Vagina (tissue), 2 donors: ENCODE results near the gene FBXL14. TPM values are rescaled to one million over a fixed set of nuclear protein-coding genes. Genes with fewer than 3 reads are reported as not detected.

Source experiments
- DNase-seq, 2 donors: peaks; one replicate each; pipeline ENCODE4 v3.0.0-alpha.2; 2017; ENCODE audit errors: extremely low spot score in 2 of 2
- H3K27ac ChIP-seq: fragments of 200-600 bp; sonication (generic); one replicate; pipeline ENCODE4 v1.5.1; 2019
- H3K27me3 ChIP-seq: fragments of 200-600 bp; sonication (generic); one replicate; pipeline ENCODE4 v1.5.1; 2019
- H3K36me3 ChIP-seq, 2 donors: fragments of 200-600 bp; sonication (generic); one replicate each; pipeline ENCODE4 v1.5.1; 2017 to 2019
- H3K4me1 ChIP-seq: fragments of 200-600 bp; sonication (generic); one replicate; pipeline ENCODE4 v1.5.1; 2019
- H3K4me3 ChIP-seq, 2 donors: fragments of 200-600 bp; sonication (generic); 1 replicate in 1 of 2; 2 replicates in 1 of 2; pipeline ENCODE4 v1.5.1; 2016 to 2019
- H3K9me3 ChIP-seq: fragments of 200-600 bp; sonication (generic); one replicate; pipeline ENCODE4 v1.5.1; 2019
- POLR2A ChIP-seq, 2 donors: fragments of 450-650 bp; IDR thresholded peaks; one replicate each; pipeline ENCODE4 v1.6.1; 2017; ENCODE audit warnings: antibody characterized with exemption in 2 of 2, mild to moderate bottlenecking in 2 of 2, moderate library complexity in 2 of 2
- POLR2AphosphoS5 ChIP-seq, 2 donors: sonication (generic); formaldehyde crosslinking; IDR thresholded peaks; one replicate each; pipeline ENCODE4 v1.9.0; 2017; ENCODE audit warnings: antibody characterized with exemption in 2 of 2, mild to moderate bottlenecking in 2 of 2, low read depth in 1 of 2; ENCODE audit not compliant: insufficient read depth in 1 of 2
- intact Hi-C: fragments of 100-400 bp; cut with DNase I; formaldehyde crosslinking; loops from one replicate; pipeline ENCODE4 v1.15.1; 2023
- total RNA-seq: library from RNA; depleted of rRNA; stranded (reverse); fragments of >200 nt; gene quantifications from one replicate; pipeline ENCODE4 v1.2.3, GENCODE V29; 2016
- TF ChIP-seq, protein P1 (sequence below), 3 experiments: fragments of 450-650 bp in 2 of 3; fragments of 200-600 bp in 1 of 3; sonication (generic) in 1 of 3; IDR thresholded peaks; one replicate each; pipeline ENCODE4 v1.5.1; 2017 to 2019; ENCODE audit warnings: antibody characterized with exemption in 3 of 3, mild to moderate bottlenecking in 2 of 3, moderate library complexity in 2 of 3

The FBXL14 gene
- total RNA-seq, 1 donor from 2014 or later: 15.2 TPM

DNA sequence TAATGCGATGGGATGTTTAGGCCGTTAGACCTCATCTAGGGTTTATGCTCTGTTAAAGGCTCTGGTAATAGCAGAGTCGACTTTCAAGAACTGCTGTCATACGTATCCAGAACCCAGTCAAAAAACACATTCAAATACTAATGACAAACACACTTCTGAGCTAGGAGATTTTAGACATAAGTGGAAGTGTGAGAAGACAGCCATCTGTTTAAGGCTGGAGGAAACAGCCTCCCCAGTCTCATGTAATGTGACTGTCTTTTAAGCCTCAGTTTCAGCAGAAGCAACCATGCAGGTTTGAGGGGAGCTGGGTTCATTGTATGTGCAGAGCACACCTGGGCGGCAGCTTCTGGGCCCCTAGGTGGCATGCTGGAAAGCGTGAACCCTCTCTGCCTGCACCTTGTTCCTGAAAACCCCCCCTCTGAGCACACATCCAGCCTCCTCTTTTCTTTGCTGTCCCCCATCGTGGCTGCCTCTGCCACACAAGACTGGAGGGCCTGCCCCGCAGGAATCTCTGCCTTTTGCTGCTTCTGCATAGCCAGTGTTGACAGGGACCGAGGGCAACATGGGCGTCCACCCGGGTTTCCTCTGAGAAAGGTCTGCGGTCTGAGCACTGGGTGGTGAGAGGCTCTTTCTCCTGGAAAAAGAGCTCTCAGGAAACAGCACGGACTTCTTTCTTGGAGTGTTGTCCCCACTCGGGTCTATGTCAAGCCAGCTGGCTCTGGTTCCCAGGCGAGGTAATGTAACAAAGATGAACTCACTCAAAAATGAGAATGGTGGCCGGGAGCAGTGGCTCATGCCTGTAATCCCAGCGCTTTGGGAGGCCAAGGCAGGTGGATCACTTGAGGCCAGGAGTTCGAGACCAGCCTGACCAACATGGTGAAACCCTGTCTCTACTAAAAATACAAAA lies 46.2 kb upstream of the FBXL14 start:
- H3K9me3 ChIP-seq: no peaks in the 10 kb centered on the region
- H3K27ac ChIP-seq: no peak overlapping the region
- intact Hi-C loops: no loop called here
- no peak overlapping the region for H3K4me3 ChIP-seq
- TF ChIP-seq, protein P1, sequence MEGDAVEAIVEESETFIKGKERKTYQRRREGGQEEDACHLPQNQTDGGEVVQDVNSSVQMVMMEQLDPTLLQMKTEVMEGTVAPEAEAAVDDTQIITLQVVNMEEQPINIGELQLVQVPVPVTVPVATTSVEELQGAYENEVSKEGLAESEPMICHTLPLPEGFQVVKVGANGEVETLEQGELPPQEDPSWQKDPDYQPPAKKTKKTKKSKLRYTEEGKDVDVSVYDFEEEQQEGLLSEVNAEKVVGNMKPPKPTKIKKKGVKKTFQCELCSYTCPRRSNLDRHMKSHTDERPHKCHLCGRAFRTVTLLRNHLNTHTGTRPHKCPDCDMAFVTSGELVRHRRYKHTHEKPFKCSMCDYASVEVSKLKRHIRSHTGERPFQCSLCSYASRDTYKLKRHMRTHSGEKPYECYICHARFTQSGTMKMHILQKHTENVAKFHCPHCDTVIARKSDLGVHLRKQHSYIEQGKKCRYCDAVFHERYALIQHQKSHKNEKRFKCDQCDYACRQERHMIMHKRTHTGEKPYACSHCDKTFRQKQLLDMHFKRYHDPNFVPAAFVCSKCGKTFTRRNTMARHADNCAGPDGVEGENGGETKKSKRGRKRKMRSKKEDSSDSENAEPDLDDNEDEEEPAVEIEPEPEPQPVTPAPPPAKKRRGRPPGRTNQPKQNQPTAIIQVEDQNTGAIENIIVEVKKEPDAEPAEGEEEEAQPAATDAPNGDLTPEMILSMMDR (IDR thresholded peaks at IDR 0.05): no peak
- TF ChIP-seq POLR2A (IDR thresholded peaks at IDR 0.05) (no peak), POLR2AphosphoS5 (IDR thresholded peaks at IDR 0.05; ENCODE audit: insufficient read depth in 1 of 2, low read depth in 1 of 2) (no peak)
- no peaks in the 10 kb centered on the region for H3K36me3 ChIP-seq
- DNase-seq: no peak
- no peaks in the 10 kb centered on the region for H3K27me3 ChIP-seq
- H3K4me1 ChIP-seq: peaks cover 14% of the 10 kb centered on the region

DNA sequence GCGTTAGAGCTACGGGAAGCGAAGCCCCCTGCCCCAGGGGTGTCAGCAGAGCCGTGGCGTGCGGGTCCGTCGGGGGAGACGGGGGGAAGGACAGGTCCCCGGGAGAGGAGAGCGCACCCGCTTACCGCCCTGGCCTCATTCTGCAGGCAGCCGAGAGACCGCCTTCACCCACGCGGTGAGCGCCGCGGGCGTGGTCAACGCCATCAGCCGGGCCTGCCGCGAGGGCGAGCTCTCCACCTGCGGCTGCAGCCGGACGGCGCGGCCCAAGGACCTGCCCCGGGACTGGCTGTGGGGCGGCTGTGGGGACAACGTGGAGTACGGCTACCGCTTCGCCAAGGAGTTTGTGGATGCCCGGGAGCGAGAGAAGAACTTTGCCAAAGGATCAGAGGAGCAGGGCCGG lies 45.2 kb upstream of the FBXL14 start:
- no peak overlapping the region for H3K27ac ChIP-seq
- no peak overlapping the region for H3K4me3 ChIP-seq
- H3K9me3 ChIP-seq: no peaks in the 10 kb centered on the region
- H3K4me1 ChIP-seq: peaks cover 7% of the 10 kb centered on the region
- intact Hi-C loops: no loop called here
- TF ChIP-seq POLR2AphosphoS5 (IDR thresholded peaks at IDR 0.05; ENCODE audit: insufficient read depth in 1 of 2, low read depth in 1 of 2): no peak
- TF ChIP-seq, protein P1 (IDR thresholded peaks at IDR 0.05): no peak
- TF ChIP-seq POLR2A (IDR thresholded peaks at IDR 0.05): no peak
- H3K27me3 ChIP-seq: no peaks in the 10 kb centered on the region
- H3K36me3 ChIP-seq: no peaks in the 10 kb centered on the region
- DNase-seq: no peak

DNA sequence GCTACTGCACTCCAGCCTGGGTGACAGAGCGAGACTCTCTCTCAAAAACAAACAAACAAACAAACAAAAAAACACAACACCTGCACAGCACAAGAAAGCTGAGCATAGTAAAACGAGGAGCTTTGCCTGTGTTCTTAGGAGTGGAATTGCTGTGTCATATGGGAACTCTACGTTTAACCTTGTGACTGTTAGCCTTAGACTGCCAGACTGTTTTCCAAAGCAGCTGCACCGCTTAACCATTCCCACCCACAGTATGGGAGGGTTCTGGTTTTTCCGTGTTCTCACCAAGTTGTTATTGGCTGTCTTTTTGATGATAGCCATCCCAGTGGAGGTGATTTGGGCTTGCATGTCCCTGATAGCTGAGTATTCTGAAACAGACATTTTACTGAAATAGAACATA lies 43.8 kb upstream of the FBXL14 start:
- no peak overlapping the region for H3K27ac ChIP-seq
- intact Hi-C loops: no loop called here

DNA sequence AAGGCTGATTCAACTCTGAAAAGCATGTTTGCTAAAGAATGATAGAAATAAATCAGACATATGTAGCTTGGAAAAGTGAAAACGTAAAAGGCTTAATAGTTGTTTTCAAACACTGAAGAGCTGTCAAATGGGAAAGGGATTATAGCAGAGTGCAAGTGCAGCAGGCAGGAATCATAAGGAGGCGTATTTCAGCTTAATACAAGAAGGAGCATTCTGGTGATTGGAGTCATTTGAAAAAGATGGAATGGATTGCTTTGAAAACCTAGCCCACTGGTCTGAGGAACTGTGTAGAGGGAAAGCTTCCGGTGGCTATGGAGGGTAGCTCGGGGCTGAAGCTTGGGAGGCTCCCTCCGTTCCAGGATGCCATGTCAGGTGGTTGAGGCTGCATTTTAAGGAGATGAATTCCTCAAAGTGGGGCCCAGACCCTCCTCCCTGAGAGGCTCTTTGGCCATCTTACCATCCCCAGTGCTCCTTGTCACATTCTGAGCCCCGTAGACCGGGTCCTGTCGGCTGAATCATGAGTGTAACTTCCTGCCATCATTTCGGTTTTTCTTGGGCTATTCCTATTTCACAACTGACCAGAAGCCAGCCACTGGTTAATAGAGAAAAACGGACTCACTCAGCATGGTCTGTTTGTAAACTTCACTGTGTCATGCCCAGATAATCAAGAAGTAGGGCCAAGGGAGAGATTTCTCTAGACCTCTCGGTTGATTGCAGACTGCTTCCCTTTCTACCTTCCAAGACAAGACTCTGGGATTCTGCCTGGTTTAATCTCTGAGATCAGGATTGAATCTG lies 41.1 kb upstream of the FBXL14 start:
- H3K4me1 ChIP-seq: peaks cover 4% of the 10 kb centered on the region
- intact Hi-C loops: no loop called here
- TF ChIP-seq POLR2AphosphoS5 (IDR thresholded peaks at IDR 0.05; ENCODE audit: insufficient read depth in 1 of 2, low read depth in 1 of 2): no peak
- TF ChIP-seq, protein P1 (IDR thresholded peaks at IDR 0.05): no peak
- TF ChIP-seq POLR2A (IDR thresholded peaks at IDR 0.05): no peak
- H3K27me3 ChIP-seq: no peaks in the 10 kb centered on the region
- no peak for DNase-seq
- no peaks in the 10 kb centered on the region for H3K36me3 ChIP-seq
- no peak overlapping the region for H3K27ac ChIP-seq
- H3K9me3 ChIP-seq: no peaks in the 10 kb centered on the region
- H3K4me3 ChIP-seq: no peak overlapping the region

More for the DNA sequence above, 43.8 kb upstream of the FBXL14 start:
- no peaks in the 10 kb centered on the region for H3K9me3 ChIP-seq
- DNase-seq: no peak
- H3K27me3 ChIP-seq: no peaks in the 10 kb centered on the region
- no peaks in the 10 kb centered on the region for H3K36me3 ChIP-seq
- TF ChIP-seq POLR2A (IDR thresholded peaks at IDR 0.05): no peak
- TF ChIP-seq, protein P1 (IDR thresholded peaks at IDR 0.05): no peak
- TF ChIP-seq POLR2AphosphoS5 (IDR thresholded peaks at IDR 0.05; ENCODE audit: insufficient read depth in 1 of 2, low read depth in 1 of 2): no peak
- H3K4me1 ChIP-seq: no peaks in the 10 kb centered on the region
- no peak overlapping the region for H3K4me3 ChIP-seq
